Measurements from ENCODE around the gene DPYSL3. TPM values are rescaled to one million over a fixed set of nuclear protein-coding genes. Genes with fewer than 3 reads are reported as not detected.
A peak's percentile ranks its signal among the peaks of the same experiment; 100 is the strongest.

Gene DPYSL3
- total and polyA plus RNA-seq, 2 donors (not counting 3 experiments of a cell fraction or from before 2014, with no cell fraction given) = 80.3 to 146 TPM

- Histone ChIP-seq H3K9me3 (replicated peaks; ENCODE audit: control insufficient read depth, insufficient read depth, low read length) (no peaks in the 10 kb centered on the region), H3K4me1 (ENCODE audit: control insufficient read depth, extremely low read depth, insufficient read depth, low read length) (peaks cover 10% of the 10 kb centered on the region), H3K4me2 (ENCODE audit: insufficient read depth, low read length) (no peak overlapping the region), H3K27ac (ENCODE audit: insufficient read depth, low read depth, low read length) (no peak overlapping the region), H2AFZ (ENCODE audit: low read depth, low read length) (no peak overlapping the region), H3K9ac (replicated peaks; ENCODE audit: extremely low read depth, insufficient read depth, low read length) (no peak overlapping the region), H3K79me2 (ENCODE audit: control insufficient read depth, insufficient read depth, low read length) (peaks cover 25% of the 10 kb centered on the region), H3K4me3 (replicated peaks in 1 of 3; ENCODE audit: insufficient read depth in 1 of 3, low read depth in 1 of 3, low read length in 3 of 3) (no peak overlapping the region), H3K27me3 (ENCODE audit: control insufficient read depth in 2 of 2, insufficient read depth in 2 of 2, low read length in 2 of 2) (no peaks in the 10 kb centered on the region), H3K9me1 (replicated peaks; ENCODE audit: control insufficient read depth, extremely low read depth, insufficient read depth, low read length) (no peaks in the 10 kb centered on the region), H3K36me3 (ENCODE audit: control insufficient read depth in 2 of 2, extremely low read depth in 1 of 2, insufficient read depth in 2 of 2, low read length in 2 of 2) (no peaks in the 10 kb centered on the region), H4K20me1 (replicated peaks; ENCODE audit: control insufficient read depth, extremely low read depth, insufficient read depth, low read length) (no peaks in the 10 kb centered on the region)
- peak; percentile 88 for DNase-seq (ENCODE audit: low read depth, low spot score)
- no peak for TF ChIP-seq CTCF (IDR thresholded peaks at IDR 0.05; ENCODE audit: extremely low read depth in 1 of 2, insufficient read depth in 1 of 2, low read depth in 1 of 2, low read length in 2 of 2)
- no peak for TF ChIP-seq POLR2AphosphoS5 (IDR thresholded peaks at IDR 0.05; ENCODE audit: insufficient read depth, low read depth, low read length)
- TF ChIP-seq FOS (IDR thresholded peaks at IDR 0.05; ENCODE audit: borderline replicate concordance, insufficient read depth, low read length) = no peak
- no peak for TF ChIP-seq JUN (IDR thresholded peaks at IDR 0.05; ENCODE audit: borderline replicate concordance, insufficient read depth, insufficient read length, low read depth)
- no peak for TF ChIP-seq POLR2A (IDR thresholded peaks at IDR 0.05; ENCODE audit: low read depth, low read length)
- TF ChIP-seq EZH2 (IDR thresholded peaks at IDR 0.05; ENCODE audit: borderline replicate concordance, low read depth, low read length, severe bottlenecking) = no peak
- TF ChIP-seq GATA2 (IDR thresholded peaks at IDR 0.05; ENCODE audit: insufficient read depth, insufficient read length, low read depth, low read length) = no peak
- TF ChIP-seq MYC (IDR thresholded peaks at IDR 0.05; ENCODE audit: low read depth, low read length) = no peak
- no peak for TF ChIP-seq MAX (IDR thresholded peaks at IDR 0.05; ENCODE audit: insufficient read depth, insufficient read length)
- ChIA-PET POLR2A (no interaction called here), CTCF (interaction anchor here (0.9 to 6.5 kb wide), 7 partner anchors 12 to 111 kb away, joined by 4 to 131 read pairs (median 10); no protein-coding TSS in a partner anchor)
- no TSS peak for BruUV-seq (replicated peaks)
- intact Hi-C loops (cut with micrococcal nuclease) (loop anchor here (1.0 kb wide), 1 partner anchor 8 kb away; no protein-coding TSS in a partner anchor), dilution Hi-C loops (cut with MboI; ENCODE audit: extremely low pct_ligation_motif_present, low sequenced_read_pairs) (no loop called here)
- peak; percentile 88 for FAIRE-seq
Observed at GRCh38 chr5:147466360-147466980, 43.4 kb downstream of the DPYSL3 start.
